Measurements from ENCODE around the gene PDE6A. TPM values are rescaled to one million over a fixed set of nuclear protein-coding genes. Genes with fewer than 3 reads are reported as not detected.

Gene PDE6A
- total RNA-seq, 1 donor from 2014 or later, result 0.25 TPM

- TF ChIP-seq POLR2AphosphoS5 (IDR thresholded peaks at IDR 0.05; ENCODE audit: insufficient read depth in 1 of 2, low read depth in 1 of 2), result no peak
- TF ChIP-seq CTCF (IDR thresholded peaks at IDR 0.05), result no peak
- no peak for TF ChIP-seq POLR2A (IDR thresholded peaks at IDR 0.05)
- no peaks in the 10 kb centered on the region for H3K9me3 ChIP-seq
- no peak overlapping the region for H3K27ac ChIP-seq
- H3K4me3 ChIP-seq, result no peak overlapping the region
- DNase-seq (ENCODE audit: extremely low spot score in 2 of 2), result no peak
- intact Hi-C loops (cut with DNase I), result no loop called here
- H3K36me3 ChIP-seq, result no peaks in the 10 kb centered on the region
- H3K4me1 ChIP-seq, result peaks cover 10% of the 10 kb centered on the region
- H3K27me3 ChIP-seq, result no peaks in the 10 kb centered on the region
Measured at GRCh38 chr5:149818116-149818515, 126.5 kb downstream of the PDE6A start.

- intact Hi-C loops (cut with DNase I), result no loop called here
- H3K36me3 ChIP-seq, result no peaks in the 10 kb centered on the region
- TF ChIP-seq POLR2A (IDR thresholded peaks at IDR 0.05), result no peak
- no peak for TF ChIP-seq CTCF (IDR thresholded peaks at IDR 0.05)
- TF ChIP-seq POLR2AphosphoS5 (IDR thresholded peaks at IDR 0.05; ENCODE audit: insufficient read depth in 1 of 2, low read depth in 1 of 2), result no peak
Measured at GRCh38 chr5:149817539-149818060, 127.0 kb downstream of the PDE6A start.

GRCh38 chr5:149816661-149817060 lies 127.9 kb downstream of the PDE6A start:
- Histone ChIP-seq H3K36me3 (no peaks in the 10 kb centered on the region), H3K27ac (no peak overlapping the region), H3K4me3 (no peak overlapping the region), H3K27me3 (no peaks in the 10 kb centered on the region), H3K9me3 (no peaks in the 10 kb centered on the region), H3K4me1 (no peaks in the 10 kb centered on the region)
- no peak for DNase-seq (ENCODE audit: extremely low spot score in 2 of 2)
- TF ChIP-seq POLR2AphosphoS5 (IDR thresholded peaks at IDR 0.05; ENCODE audit: insufficient read depth in 1 of 2, low read depth in 1 of 2) (no peak), POLR2A (IDR thresholded peaks at IDR 0.05) (no peak), CTCF (IDR thresholded peaks at IDR 0.05) (no peak)
- intact Hi-C loops (cut with DNase I), result no loop called here

More at GRCh38 chr5:149817539-149818060, 127.0 kb downstream of the PDE6A start:
- Histone ChIP-seq H3K27ac (no peak overlapping the region), H3K4me1 (peaks cover 5% of the 10 kb centered on the region), H3K9me3 (no peaks in the 10 kb centered on the region), H3K4me3 (no peak overlapping the region), H3K27me3 (no peaks in the 10 kb centered on the region)
- no peak for DNase-seq (ENCODE audit: extremely low spot score in 2 of 2)

- Histone ChIP-seq H3K4me1 (peaks cover 9% of the 10 kb centered on the region), H3K36me3 (no peaks in the 10 kb centered on the region), H3K27me3 (no peaks in the 10 kb centered on the region), H3K27ac (no peak overlapping the region), H3K9me3 (no peaks in the 10 kb centered on the region), H3K4me3 (no peak overlapping the region)
- no peak for DNase-seq (ENCODE audit: extremely low spot score in 2 of 2)
- intact Hi-C loops (cut with DNase I), result no loop called here
- TF ChIP-seq POLR2AphosphoS5 (IDR thresholded peaks at IDR 0.05; ENCODE audit: insufficient read depth in 1 of 2, low read depth in 1 of 2), result no peak
Measured at GRCh38 chr5:149811453-149811852, 133.1 kb downstream of the PDE6A start.

- intact Hi-C loops (cut with DNase I), result no loop called here
- no peak for DNase-seq (ENCODE audit: extremely low spot score in 2 of 2)
- Histone ChIP-seq H3K4me3 (no peak overlapping the region), H3K27ac (no peak overlapping the region), H3K9me3 (no peaks in the 10 kb centered on the region), H3K27me3 (no peaks in the 10 kb centered on the region), H3K4me1 (peaks cover 15% of the 10 kb centered on the region), H3K36me3 (no peaks in the 10 kb centered on the region)
- no peak for TF ChIP-seq POLR2A (IDR thresholded peaks at IDR 0.05)
- TF ChIP-seq CTCF (IDR thresholded peaks at IDR 0.05), result no peak
- no peak for TF ChIP-seq POLR2AphosphoS5 (IDR thresholded peaks at IDR 0.05; ENCODE audit: insufficient read depth in 1 of 2, low read depth in 1 of 2)
Measured at GRCh38 chr5:149810856-149811255, 133.7 kb downstream of the PDE6A start.
